ENCODE results near the gene VWF. TPM values are rescaled to one million over a fixed set of nuclear protein-coding genes. Genes with fewer than 3 reads are reported as not detected.
"Not testable (repeated sequence)": the region's sequence is repeated elsewhere in the genome, so short reads cannot be mapped to it uniquely, and the experiment has no call there.

Gene VWF
- total RNA-seq, result not detected in 2 replicates

DNA sequence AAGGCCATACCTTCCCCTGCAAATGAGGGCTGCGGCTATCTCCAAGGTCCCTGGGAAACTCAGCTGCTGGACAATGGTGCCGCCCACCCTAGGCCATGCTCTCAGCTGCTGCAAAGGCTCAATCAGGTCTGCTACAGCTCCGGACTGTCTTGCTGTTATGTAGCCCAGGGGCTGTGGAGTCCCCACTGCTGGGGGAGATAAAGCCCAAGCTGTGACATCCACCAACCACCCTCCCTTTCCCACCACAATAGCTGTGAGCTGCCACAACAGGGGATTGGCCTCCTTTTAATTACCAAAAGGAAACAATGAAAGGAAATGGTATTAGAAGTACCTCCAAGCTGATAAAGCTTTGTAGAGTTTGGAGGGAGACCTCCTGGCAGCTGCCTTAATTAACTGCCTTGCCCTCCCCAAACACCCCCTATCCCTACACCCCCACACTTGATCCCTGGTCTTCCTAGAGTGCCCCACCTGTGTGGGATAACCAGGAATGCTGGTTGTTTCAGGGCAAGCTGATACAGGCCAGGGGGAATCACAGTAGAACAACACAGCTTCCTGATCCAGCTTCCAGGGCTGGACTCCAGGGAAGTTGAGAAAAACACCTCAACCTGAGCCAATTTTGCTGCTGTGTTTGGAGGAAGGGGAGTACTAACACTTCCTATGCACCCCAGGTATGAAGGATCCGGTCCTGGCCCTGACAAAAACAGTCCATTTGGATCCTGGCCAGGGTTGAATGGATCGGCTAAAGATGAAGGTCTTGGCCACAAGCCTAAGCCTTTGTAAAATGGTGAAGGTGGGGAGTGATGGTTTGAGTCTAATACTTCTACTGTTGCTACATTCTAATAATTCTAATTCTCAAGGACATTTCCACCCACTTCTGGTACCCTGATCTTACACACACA, at the start of gene VWF:
Gene VWF, minus strand, starts transcription at position 260 of the 899 bp plus-strand sequence. CDS start 1,474 bp downstream, outside the sequence.
- no peak for DNase-seq (ENCODE audit: low spot score)

DNA sequence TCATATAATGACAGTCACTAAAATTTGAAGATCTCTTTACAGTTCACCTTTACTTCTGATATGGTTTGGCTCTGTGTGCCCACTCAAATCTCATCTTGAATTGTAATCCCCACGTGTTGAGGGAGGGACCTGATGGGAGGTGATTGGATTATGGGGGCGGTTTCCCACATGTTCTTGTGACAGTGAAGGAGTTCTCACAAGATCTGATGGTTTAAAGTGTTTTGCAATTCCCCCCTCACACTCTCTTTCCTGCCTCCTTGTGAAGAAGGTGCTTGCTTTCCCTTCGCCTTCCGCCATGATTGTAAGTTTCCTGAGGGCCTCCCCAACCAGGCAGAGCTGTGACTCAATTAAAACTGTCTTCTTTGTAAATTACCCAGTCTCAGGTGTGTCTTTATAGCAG, 48.4 kb upstream of the VWF start:
- Mint-ChIP-seq H3K27me3 (ENCODE audit: insufficient read depth) (no peaks in the 10 kb centered on the region), H3K36me3 (ENCODE audit: low read depth) (no peaks in the 10 kb centered on the region), H3K27ac (no peak overlapping the region), H3K9me3 (no peaks in the 10 kb centered on the region), H3K4me3 (no peak overlapping the region), H3K4me1 (ENCODE audit: low read depth) (peaks cover 15% of the 10 kb centered on the region)
- no peak for DNase-seq (ENCODE audit: low spot score)
- intact Hi-C loops (cut with micrococcal nuclease), result no loop called here

More for the DNA sequence above, at the start of gene VWF:
- Mint-ChIP-seq H3K9me3 (no peaks in the 10 kb centered on the region), H3K27ac (no peak within 1 kb of the TSS), H3K27me3 (ENCODE audit: insufficient read depth) (peaks cover 9% of the 10 kb centered on the region), H3K36me3 (ENCODE audit: low read depth) (no peaks in the 10 kb centered on the region), H3K4me1 (ENCODE audit: low read depth) (no peaks in the 10 kb centered on the region), H3K4me3 (no peak within 1 kb of the TSS)
- intact Hi-C loops (cut with micrococcal nuclease), result no loop called here

- no peaks in the 10 kb centered on the region for H3K27me3 Mint-ChIP-seq (ENCODE audit: insufficient read depth)
- H3K4me1 Mint-ChIP-seq (ENCODE audit: low read depth), result peaks cover 23% of the 10 kb centered on the region
- no peaks in the 10 kb centered on the region for H3K9me3 Mint-ChIP-seq
- intact Hi-C loops (cut with micrococcal nuclease), result no loop called here
- no peaks in the 10 kb centered on the region for H3K36me3 Mint-ChIP-seq (ENCODE audit: low read depth)
- H3K4me3 Mint-ChIP-seq, result no peak overlapping the region
- H3K27ac Mint-ChIP-seq, result no peak overlapping the region
- DNase-seq (ENCODE audit: low spot score), result no peak
Observed at GRCh38 chr12:6172086-6172485, 47.6 kb upstream of the VWF start.

- H3K4me3 Mint-ChIP-seq, result no peak overlapping the region
- peaks cover 28% of the 10 kb centered on the region for H3K4me1 Mint-ChIP-seq (ENCODE audit: low read depth)
- intact Hi-C loops (cut with micrococcal nuclease), result no loop called here
- H3K27me3 Mint-ChIP-seq (ENCODE audit: insufficient read depth), result no peaks in the 10 kb centered on the region
- no peak overlapping the region for H3K27ac Mint-ChIP-seq
- no peaks in the 10 kb centered on the region for H3K36me3 Mint-ChIP-seq (ENCODE audit: low read depth)
- no peaks in the 10 kb centered on the region for H3K9me3 Mint-ChIP-seq
- DNase-seq (ENCODE audit: low spot score), result no peak
Observed at GRCh38 chr12:6171409-6172015, 47.0 kb upstream of the VWF start.

DNA sequence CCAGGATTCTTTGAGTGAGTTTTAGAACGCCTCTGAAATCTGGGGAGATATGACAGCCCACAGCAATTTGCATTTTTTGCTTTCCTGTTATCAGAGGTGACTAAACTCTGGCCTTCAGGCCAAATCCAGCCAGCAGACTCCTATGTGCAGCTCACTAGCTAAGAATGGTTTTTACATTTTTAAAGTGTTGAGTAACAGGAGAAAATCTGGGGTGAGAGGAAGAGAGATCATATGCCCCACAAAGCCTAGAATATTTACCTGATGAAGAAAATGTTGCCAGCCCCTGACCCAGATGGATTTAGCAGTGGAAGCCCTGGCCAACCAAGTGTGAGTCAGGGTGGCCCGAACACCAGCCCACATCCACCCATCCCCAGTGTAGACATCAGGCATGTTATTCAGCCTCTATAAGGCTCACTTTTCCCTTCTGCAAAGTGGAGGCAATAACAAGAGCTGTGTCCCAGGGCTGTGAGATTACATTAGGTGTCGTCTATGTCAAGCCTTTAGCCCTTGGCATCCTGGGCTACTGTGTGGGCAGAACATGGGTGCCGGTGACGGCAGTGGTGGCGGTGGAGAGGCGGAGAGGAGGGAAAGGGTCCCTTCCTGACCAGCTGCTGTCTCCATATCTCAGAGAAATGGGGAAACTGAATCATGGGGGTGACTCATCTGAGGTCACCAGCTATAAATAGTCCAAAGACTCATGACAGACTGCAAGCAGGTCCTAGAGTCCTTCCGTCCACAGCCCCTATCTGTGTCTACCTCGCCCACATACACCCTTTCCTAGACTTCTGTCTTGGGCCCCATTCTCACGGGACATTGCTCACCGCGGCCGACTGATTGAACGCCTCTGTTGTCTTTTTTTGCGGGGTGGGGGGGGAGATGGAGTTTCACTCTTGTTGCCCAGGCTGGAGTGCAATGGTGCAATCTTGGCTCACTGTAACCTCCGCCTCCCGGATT, 43.1 kb upstream of the VWF start:
- Mint-ChIP-seq H3K36me3 (ENCODE audit: low read depth) (no peaks in the 10 kb centered on the region), H3K27ac (peak overlapping the region; percentile 87), H3K4me3 (peak overlapping the region; percentile 6), H3K4me1 (ENCODE audit: low read depth) (peaks cover 28% of the 10 kb centered on the region), H3K9me3 (no peaks in the 10 kb centered on the region), H3K27me3 (ENCODE audit: insufficient read depth) (no peaks in the 10 kb centered on the region)
- peak; percentile 35 for DNase-seq (ENCODE audit: low spot score)
- intact Hi-C loops (cut with micrococcal nuclease), result loop anchor here (1.0 to 2.0 kb wide), 5 partner anchors 26 to 111 kb away; partner anchors contain the start of gene CD9

GRCh38 chr12:6166808-6167207, 42.3 kb upstream of the VWF start:
- Mint-ChIP-seq H3K27me3 (ENCODE audit: insufficient read depth) (no peaks in the 10 kb centered on the region), H3K27ac (peak overlapping the region; percentile 87), H3K4me3 (no peak overlapping the region), H3K36me3 (ENCODE audit: low read depth) (no peaks in the 10 kb centered on the region), H3K4me1 (ENCODE audit: low read depth) (peaks cover 28% of the 10 kb centered on the region), H3K9me3 (no peaks in the 10 kb centered on the region)
- DNase-seq (ENCODE audit: low spot score), result no peak
- intact Hi-C loops (cut with micrococcal nuclease), result loop anchor here (1.0 kb wide), 4 partner anchors 26 to 111 kb away; no protein-coding TSS in a partner anchor

GRCh38 chr12:6165395-6165794, 40.9 kb upstream of the VWF start:
- H3K4me3 Mint-ChIP-seq, result no peak overlapping the region
- H3K36me3 Mint-ChIP-seq (ENCODE audit: low read depth), result no peaks in the 10 kb centered on the region
- no peak overlapping the region for H3K27ac Mint-ChIP-seq
- no peak for DNase-seq (ENCODE audit: low spot score)
- peaks cover 28% of the 10 kb centered on the region for H3K4me1 Mint-ChIP-seq (ENCODE audit: low read depth)
- no peaks in the 10 kb centered on the region for H3K9me3 Mint-ChIP-seq
- intact Hi-C loops (cut with micrococcal nuclease), result no loop called here
- H3K27me3 Mint-ChIP-seq (ENCODE audit: insufficient read depth), result no peaks in the 10 kb centered on the region

GRCh38 chr12:6163416-6164060, 39.1 kb upstream of the VWF start:
- intact Hi-C loops (cut with micrococcal nuclease), result no loop called here
- Mint-ChIP-seq H3K4me3 (no peak overlapping the region), H3K36me3 (ENCODE audit: low read depth) (no peaks in the 10 kb centered on the region), H3K27ac (no peak overlapping the region), H3K27me3 (ENCODE audit: insufficient read depth) (no peaks in the 10 kb centered on the region), H3K9me3 (no peaks in the 10 kb centered on the region), H3K4me1 (ENCODE audit: low read depth) (peaks cover 19% of the 10 kb centered on the region)
- no peak for DNase-seq (ENCODE audit: low spot score)

DNA sequence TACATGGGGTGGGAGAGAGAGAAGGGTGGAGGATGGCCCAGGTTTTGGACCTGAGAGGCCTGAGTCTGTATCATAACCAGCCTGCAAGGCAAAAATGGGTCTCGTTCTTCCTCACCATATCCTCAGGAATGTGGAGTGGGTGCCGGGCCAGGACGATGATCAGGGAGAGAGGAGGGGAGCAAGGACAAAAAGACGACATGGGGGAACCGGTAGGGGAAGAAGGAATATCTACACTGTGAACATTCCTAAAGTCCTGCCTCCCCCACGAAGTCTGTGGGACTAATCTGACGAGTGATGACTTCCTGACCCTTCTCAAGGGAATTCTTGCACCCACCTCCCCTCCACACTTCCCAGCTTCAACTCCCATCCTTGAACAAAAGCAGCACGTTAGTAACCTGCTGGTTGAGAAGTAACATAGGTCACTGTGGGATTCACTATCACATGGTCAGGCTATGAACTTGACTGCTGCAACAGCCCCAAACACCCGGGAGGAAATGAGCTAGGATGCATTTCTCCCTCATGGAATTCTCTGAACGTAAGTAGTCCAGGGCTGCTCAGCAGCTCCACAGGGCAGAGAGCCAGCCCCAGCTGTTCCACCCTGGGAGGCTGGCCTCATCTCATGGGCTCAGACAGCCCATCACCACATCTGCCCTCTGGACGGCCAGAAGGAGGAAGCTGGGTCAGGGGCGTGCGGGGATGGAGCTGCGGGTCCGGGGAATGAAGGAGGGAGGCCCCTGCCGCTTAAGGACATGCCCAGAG, 36.8 kb upstream of the VWF start:
- Mint-ChIP-seq H3K4me1 (ENCODE audit: low read depth) (no peaks in the 10 kb centered on the region), H3K27ac (no peak overlapping the region), H3K27me3 (ENCODE audit: insufficient read depth) (no peaks in the 10 kb centered on the region), H3K36me3 (ENCODE audit: low read depth) (no peaks in the 10 kb centered on the region), H3K4me3 (no peak overlapping the region), H3K9me3 (no peaks in the 10 kb centered on the region)
- no peak for DNase-seq (ENCODE audit: low spot score)
- intact Hi-C loops (cut with micrococcal nuclease), result no loop called here

DNA sequence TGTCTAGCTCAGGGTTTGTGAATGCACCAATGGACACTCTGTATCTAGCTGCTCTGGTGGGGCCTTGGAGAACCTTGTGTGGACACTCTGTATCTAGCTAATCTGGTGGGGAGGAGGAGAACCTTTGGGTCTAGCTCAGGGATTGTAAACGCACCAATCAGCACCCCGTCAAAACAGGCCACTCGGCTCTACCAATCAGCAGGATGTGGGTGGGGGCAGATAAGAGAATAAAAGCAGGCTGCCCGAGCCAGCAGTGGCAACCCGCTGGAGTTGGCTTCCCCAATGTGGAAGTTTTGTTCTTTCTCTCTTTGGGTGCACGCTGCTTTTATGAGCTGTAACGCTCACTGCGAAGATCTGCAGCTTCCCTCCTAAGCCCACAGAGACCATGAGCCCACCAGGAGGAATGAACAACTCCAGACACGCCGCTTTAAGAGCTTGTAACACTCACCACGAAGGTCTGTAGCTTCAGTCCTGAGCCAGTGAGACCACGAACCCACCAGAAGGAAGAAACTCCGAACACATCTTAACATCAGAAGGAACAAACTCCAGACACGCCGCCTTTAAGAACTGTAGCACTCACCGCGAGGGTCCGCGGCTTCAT, 35.7 kb upstream of the VWF start:
- DNase-seq (ENCODE audit: low spot score); H3K27ac Mint-ChIP-seq; H3K4me3 Mint-ChIP-seq: not testable (repeated sequence)

DNA sequence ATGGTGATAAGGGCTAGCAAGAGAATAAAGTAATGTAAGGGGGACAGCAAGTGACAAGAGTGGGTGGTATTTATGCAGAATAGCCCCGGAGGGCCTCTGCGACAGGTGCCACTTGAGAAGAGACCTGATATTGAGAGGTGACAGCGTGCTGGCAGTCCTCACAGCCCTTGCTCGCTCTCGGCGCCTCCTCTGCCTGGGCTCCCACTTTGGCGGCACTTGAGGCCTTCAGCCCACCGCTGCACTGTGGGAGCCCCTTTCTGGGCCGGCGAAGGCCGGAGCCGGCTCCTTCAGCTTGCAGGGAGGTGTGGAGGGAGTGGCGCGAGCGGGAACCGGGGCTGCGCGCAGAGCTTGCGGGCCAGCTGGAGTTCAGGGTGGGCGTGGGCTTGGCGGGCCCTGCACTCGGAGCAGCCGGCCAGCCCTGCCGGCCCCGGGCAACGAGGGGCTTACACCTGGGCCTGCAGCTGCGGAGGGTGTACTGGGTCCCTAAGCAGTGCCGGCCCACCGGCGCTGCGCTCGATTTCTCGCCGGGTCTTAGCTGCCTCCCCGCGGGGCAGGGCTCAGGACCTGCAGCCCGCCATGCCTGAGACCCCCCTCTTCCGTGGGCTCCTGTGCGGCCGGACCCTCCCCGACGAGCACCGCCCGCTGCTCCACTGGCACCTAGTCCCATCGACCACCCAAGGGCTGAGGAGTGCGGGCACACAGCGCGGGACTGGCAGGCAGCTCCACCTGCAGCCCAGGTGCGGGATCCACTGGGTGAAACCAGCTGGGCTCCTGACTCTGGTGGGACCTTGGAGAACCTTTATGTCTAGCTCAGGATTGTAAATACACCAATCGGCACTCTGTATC, 34.9 kb upstream of the VWF start:
- H3K27ac Mint-ChIP-seq; H3K36me3 Mint-ChIP-seq (ENCODE audit: low read depth); H3K27me3 Mint-ChIP-seq (ENCODE audit: insufficient read depth); intact Hi-C loops (cut with micrococcal nuclease); H3K9me3 Mint-ChIP-seq; H3K4me1 Mint-ChIP-seq (ENCODE audit: low read depth); DNase-seq (ENCODE audit: low spot score); H3K4me3 Mint-ChIP-seq: not testable (repeated sequence)

More for the DNA sequence above, 35.7 kb upstream of the VWF start:
- H3K36me3 Mint-ChIP-seq (ENCODE audit: low read depth); H3K27me3 Mint-ChIP-seq (ENCODE audit: insufficient read depth); H3K4me1 Mint-ChIP-seq (ENCODE audit: low read depth); intact Hi-C loops (cut with micrococcal nuclease); H3K9me3 Mint-ChIP-seq: not testable (repeated sequence)

All from activated T-helper 1 cell treated with anti-CD3 and anti-CD28 coated beads, Interleukin-12 subunit alpha, Interleukin-12 subunit beta, Interleukin-2, Interleukin-4 antibody, amounts not matched to agents 30 ng/mL and 10 ng/mL and 1 ng/mL, durations not matched to agents 14 hours and 24 hours and 36 hours (primary cell).